HCT116 (cell line): ENCODE data around the gene EHD1. TPM values are rescaled to one million over a fixed set of nuclear protein-coding genes. Genes with fewer than 3 reads are reported as not detected.

Experiments used
- ATAC-seq: fragments of 200-7000 bp; cut with Tn5 transposase; 2 replicates; pipeline ENCODE4 v1.9.1; 2020; ENCODE audit warnings: mild to moderate bottlenecking, moderate library complexity
- BruUV-seq: library from RNA; stranded (reverse); fragments of 400-500 nt; replicated peaks from 2 replicates; lab custom pipeline; 2021; lab: Mats Ljungman, UMichigan
- CTCF ChIA-PET: fragments of 300-600 bp; sonication (Branson Sonifier 250); formaldehyde crosslinking; loops from one replicate; lab custom pipeline; 2021; ENCODE audit warnings: antibody characterized with exemption; lab: Charles Lee
- POLR2A ChIA-PET: fragments of 300-600, 350-600 bp; sonication (Branson Sonifier 250); formaldehyde crosslinking; loops from one replicate; lab custom pipeline; 2021; ENCODE audit warnings: antibody characterized with exemption; lab: Charles Lee
- RAD21 ChIA-PET, 2 experiments: fragments of 300-600 bp; sonication (Branson Sonifier 250); formaldehyde crosslinking; loops; one replicate each; lab custom pipeline; 2023; ENCODE audit warnings: low total read pairs in 2 of 2; ENCODE audit not compliant: uncharacterized antibody in 2 of 2, unreplicated experiment in 2 of 2, low non-redundant PET in 1 of 2; lab: Charles Lee
- DNase-seq: peaks from one replicate; pipeline ENCODE4 v3.0.0-alpha.2; 2010; ENCODE audit warnings: low read depth, low spot score
- H2AFZ ChIP-seq: fragments of 200-600 bp; shearing (Covaris generic), sonication (generic); 2 replicates; pipeline ENCODE4 v1.6.1; 2017; ENCODE audit warnings: low read depth, mixed run types, mixed read lengths, antibody characterized with exemption, low read length; ENCODE audit not compliant: poor library complexity, severe bottlenecking
- H3K27ac ChIP-seq: 2 replicates; pipeline ENCODE4 v1.5.1; 2012; ENCODE audit warnings: low read depth, low read length
- H3K27me3 ChIP-seq: fragments of 200-600 bp; sonication (generic); 2 replicates; pipeline ENCODE4 v1.6.1; 2016; ENCODE audit warnings: mixed run types, low read length, mixed read lengths; ENCODE audit not compliant: insufficient read depth
- H3K36me3 ChIP-seq, 2 experiments: fragments of 200-500 bp in 1 of 2; fragments of 200-600 bp in 1 of 2; sonication (Bioruptor generic) in 1 of 2; sonication (generic) in 1 of 2; 2 replicates each; pipeline versions ENCODE4 v1.5.1 to v1.6.1; 2014 to 2016; ENCODE audit warnings: low read length in 2 of 2, inconsistent platforms in 1 of 2, mixed read lengths in 1 of 2, mixed run types in 1 of 2; ENCODE audit not compliant: insufficient read depth in 2 of 2, control insufficient read depth in 1 of 2
- H3K4me1 ChIP-seq, 2 experiments: fragments of 200-600 bp in 1 of 2; sonication (generic) in 1 of 2; 2 replicates each; pipeline versions ENCODE4 v1.5.1 to v1.6.1; 2012 to 2017; ENCODE audit warnings: low read length in 2 of 2, inconsistent platforms in 1 of 2, mild to moderate bottlenecking in 1 of 2, mixed read lengths in 1 of 2, mixed run types in 1 of 2, moderate library complexity in 1 of 2; ENCODE audit not compliant: insufficient read depth in 2 of 2, control insufficient read depth in 1 of 2
- H3K4me2 ChIP-seq: fragments of 200-600 bp; sonication (generic); 2 replicates; pipeline ENCODE4 v1.6.1; 2017; ENCODE audit warnings: mixed run types, low read length, mixed read lengths
- H3K4me3 ChIP-seq, 2 experiments: fragments of 200-600 bp in 1 of 2; sonication (generic) in 1 of 2; replicated peaks in 1 of 2; 2 replicates each; pipeline ENCODE4 v1.5.1; 2011 to 2016; ENCODE audit warnings: low read length in 2 of 2, control low read depth in 1 of 2, low read depth in 1 of 2, mild to moderate bottlenecking in 1 of 2, mixed read lengths in 1 of 2, mixed run types in 1 of 2
- H3K79me2 ChIP-seq: fragments of 200-600 bp; sonication (generic); 2 replicates; pipeline ENCODE4 v1.6.1; 2017; ENCODE audit warnings: mild to moderate bottlenecking, mixed run types, low read length, moderate library complexity, mixed read lengths; ENCODE audit not compliant: insufficient read depth
- H3K9ac ChIP-seq: fragments of 200-600 bp; sonication (generic); 2 replicates; pipeline ENCODE4 v1.6.1; 2016; ENCODE audit warnings: low read length, mixed read lengths
- H3K9me2 ChIP-seq: fragments of 200-600 bp; sonication (generic), shearing (Covaris generic); 2 replicates; pipeline ENCODE4 v1.6.1; 2017; ENCODE audit warnings: mixed run types, mild to moderate bottlenecking, moderate library complexity; ENCODE audit not compliant: insufficient read depth
- H3K9me3 ChIP-seq, 2 experiments: fragments of 200-500 bp in 1 of 2; fragments of 200-600 bp in 1 of 2; sonication (Bioruptor generic) in 1 of 2; sonication (generic) in 1 of 2; 2 replicates each; pipeline ENCODE4 v1.6.1; 2014 to 2017; ENCODE audit warnings: low read length in 2 of 2, mixed read lengths in 2 of 2, inconsistent platforms in 1 of 2, low read depth in 1 of 2, mild to moderate bottlenecking in 1 of 2, mixed run types in 1 of 2, moderate library complexity in 1 of 2; ENCODE audit not compliant: control insufficient read depth in 1 of 2, insufficient read depth in 1 of 2
- H4K20me1 ChIP-seq: fragments of 200-600 bp; sonication (generic), shearing (Covaris generic); 2 replicates; pipeline ENCODE4 v1.6.1; 2017; ENCODE audit warnings: mixed run types, mild to moderate bottlenecking, moderate library complexity; ENCODE audit not compliant: insufficient read depth
- CBX3 ChIP-seq: IDR thresholded peaks from 2 replicates; pipeline ENCODE4 v1.6.1; 2012; ENCODE audit warnings: low read depth
- CEBPB ChIP-seq: IDR thresholded peaks from 2 replicates; pipeline ENCODE4 v1.6.1; 2012; ENCODE audit warnings: low read depth
- EGR1 ChIP-seq: IDR thresholded peaks from 2 replicates; pipeline ENCODE4 v1.6.1; 2012; ENCODE audit warnings: low read depth
- ELF1 ChIP-seq: IDR thresholded peaks from 2 replicates; pipeline ENCODE4 v1.6.1; 2012; ENCODE audit warnings: low read depth, borderline replicate concordance
- EZH2 ChIP-seq: fragments of 200-600 bp; sonication (generic); IDR thresholded peaks from 2 replicates; pipeline ENCODE4 v1.6.1; 2017; ENCODE audit warnings: antibody characterized with exemption, mixed run types
- EZH2phosphoT487 ChIP-seq: fragments of 200-600 bp; IDR thresholded peaks from 2 replicates; pipeline ENCODE4 v1.6.1; 2018; ENCODE audit warnings: antibody characterized with exemption, borderline replicate concordance
- FOSL1 ChIP-seq: IDR thresholded peaks from 2 replicates; pipeline ENCODE4 v1.6.1; 2012; ENCODE audit warnings: low read depth
- POLR2A ChIP-seq: IDR thresholded peaks from 2 replicates; pipeline ENCODE4 v1.7.0; 2011; ENCODE audit warnings: borderline replicate concordance; ENCODE audit not compliant: insufficient read depth, insufficient read length; ENCODE audit errors: extremely low read depth
- POLR2AphosphoS5 ChIP-seq: IDR thresholded peaks from 2 replicates; pipeline ENCODE4 v1.6.1; 2011; ENCODE audit warnings: mild to moderate bottlenecking, low read depth, low read length, moderate library complexity
- RAD21 ChIP-seq: IDR thresholded peaks from 2 replicates; pipeline ENCODE4 v1.6.1; 2012; ENCODE audit warnings: low read depth, mild to moderate bottlenecking
- SP1 ChIP-seq: IDR thresholded peaks from 2 replicates; pipeline ENCODE4 v1.6.1; 2012; ENCODE audit warnings: low read depth
- SRF ChIP-seq: IDR thresholded peaks from 2 replicates; pipeline ENCODE4 v1.6.1; 2012; ENCODE audit warnings: low read depth
- TCF7L2 ChIP-seq: IDR thresholded peaks from 2 replicates; pipeline ENCODE4 v1.7.0; 2011; ENCODE audit warnings: borderline replicate concordance, inconsistent platforms; ENCODE audit not compliant: insufficient read depth, insufficient read length; ENCODE audit errors: extremely low read depth
- ZBTB33 ChIP-seq: IDR thresholded peaks from 2 replicates; pipeline ENCODE4 v1.6.1; 2011; ENCODE audit warnings: mild to moderate bottlenecking, low read length, moderate library complexity; ENCODE audit not compliant: insufficient replicate concordance; ENCODE audit errors: extremely low read depth
- ZFX ChIP-seq: fragments of 450-650 bp; IDR thresholded peaks from 2 replicates; pipeline ENCODE4 v1.6.1; 2017
- ZNF274 ChIP-seq: fragments of 200-500 bp; sonication (Bioruptor generic); IDR thresholded peaks from 2 replicates; pipeline ENCODE4 v1.6.1; 2014; ENCODE audit warnings: mild to moderate bottlenecking, low read depth, low read length, inconsistent platforms
- intact Hi-C: fragments of 100-400 bp; cut with micrococcal nuclease; formaldehyde crosslinking; loops from 2 replicates; pipeline ENCODE4 v1.10.0; 2022
- total RNA-seq: library from RNA; stranded (reverse); gene quantifications from one replicate; pipeline ENCODE4 v1.2.1, GENCODE V29; 2021; ENCODE audit not compliant: unreplicated experiment
- TF ChIP-seq, protein P1 (sequence below): IDR thresholded peaks from 2 replicates; pipeline ENCODE4 v1.6.1; 2012; ENCODE audit warnings: low read depth
- TF ChIP-seq, protein P2 (sequence below): IDR thresholded peaks from 2 replicates; pipeline ENCODE4 v1.6.1; 2012
- TF ChIP-seq, protein P3 (sequence below): IDR thresholded peaks from 2 replicates; pipeline ENCODE4 v1.6.1; 2012
- TF ChIP-seq, protein P4 (sequence below), 3 experiments: fragments of 200-600 bp in 1 of 3; sonication (generic) in 1 of 3; IDR thresholded peaks in 2 of 3; conservative IDR thresholded peaks in 1 of 3; 2 replicates each; pipeline ENCODE4 v1.5.1; 2012 to 2017; ENCODE audit warnings: low read depth in 2 of 3, low read length in 2 of 3, antibody characterized with exemption in 1 of 3, borderline replicate concordance in 1 of 3, control low read depth in 1 of 3, mild to moderate bottlenecking in 1 of 3, mixed read lengths in 1 of 3, mixed run types in 1 of 3, moderate library complexity in 1 of 3; ENCODE audit not compliant: insufficient read depth in 1 of 3

EHD1 gene
- total RNA-seq, 1 experiment from 2014 or later, result 48.1 TPM

GRCh38 chr11:64905516-64906313, 27.3 kb upstream of the EHD1 start:
- DNase-seq (no peak), ATAC-seq (no peak)
- RAD21 ChIA-PET, result no interaction called here
- POLR2A ChIA-PET, result no interaction called here
- Histone ChIP-seq H3K9ac (no peak overlapping the region), H2AFZ (no peak overlapping the region), H3K4me2 (no peak overlapping the region), H3K9me3 (no peaks in the 10 kb centered on the region), H3K4me1 (peaks cover 0 to 1% of the 10 kb centered on the region in 2 experiments; a peak in 2 of 4 replicates), H3K79me2 (no peaks in the 10 kb centered on the region), H3K4me3 (no peak overlapping the region), H3K27me3 (no peaks in the 10 kb centered on the region), H3K27ac (no peak overlapping the region), H4K20me1 (no peaks in the 10 kb centered on the region), H3K9me2 (no peaks in the 10 kb centered on the region), H3K36me3 (peaks cover 0 to 6% of the 10 kb centered on the region in 2 experiments; a peak in 1 of 4 replicates)
- no peak for TF ChIP-seq EZH2
- TF ChIP-seq POLR2AphosphoS5, result no peak
- TF ChIP-seq TCF7L2, result no peak
- TF ChIP-seq, protein P1, sequence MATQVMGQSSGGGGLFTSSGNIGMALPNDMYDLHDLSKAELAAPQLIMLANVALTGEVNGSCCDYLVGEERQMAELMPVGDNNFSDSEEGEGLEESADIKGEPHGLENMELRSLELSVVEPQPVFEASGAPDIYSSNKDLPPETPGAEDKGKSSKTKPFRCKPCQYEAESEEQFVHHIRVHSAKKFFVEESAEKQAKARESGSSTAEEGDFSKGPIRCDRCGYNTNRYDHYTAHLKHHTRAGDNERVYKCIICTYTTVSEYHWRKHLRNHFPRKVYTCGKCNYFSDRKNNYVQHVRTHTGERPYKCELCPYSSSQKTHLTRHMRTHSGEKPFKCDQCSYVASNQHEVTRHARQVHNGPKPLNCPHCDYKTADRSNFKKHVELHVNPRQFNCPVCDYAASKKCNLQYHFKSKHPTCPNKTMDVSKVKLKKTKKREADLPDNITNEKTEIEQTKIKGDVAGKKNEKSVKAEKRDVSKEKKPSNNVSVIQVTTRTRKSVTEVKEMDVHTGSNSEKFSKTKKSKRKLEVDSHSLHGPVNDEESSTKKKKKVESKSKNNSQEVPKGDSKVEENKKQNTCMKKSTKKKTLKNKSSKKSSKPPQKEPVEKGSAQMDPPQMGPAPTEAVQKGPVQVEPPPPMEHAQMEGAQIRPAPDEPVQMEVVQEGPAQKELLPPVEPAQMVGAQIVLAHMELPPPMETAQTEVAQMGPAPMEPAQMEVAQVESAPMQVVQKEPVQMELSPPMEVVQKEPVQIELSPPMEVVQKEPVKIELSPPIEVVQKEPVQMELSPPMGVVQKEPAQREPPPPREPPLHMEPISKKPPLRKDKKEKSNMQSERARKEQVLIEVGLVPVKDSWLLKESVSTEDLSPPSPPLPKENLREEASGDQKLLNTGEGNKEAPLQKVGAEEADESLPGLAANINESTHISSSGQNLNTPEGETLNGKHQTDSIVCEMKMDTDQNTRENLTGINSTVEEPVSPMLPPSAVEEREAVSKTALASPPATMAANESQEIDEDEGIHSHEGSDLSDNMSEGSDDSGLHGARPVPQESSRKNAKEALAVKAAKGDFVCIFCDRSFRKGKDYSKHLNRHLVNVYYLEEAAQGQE, result no peak
- no peak for TF ChIP-seq RAD21
- no peak for TF ChIP-seq FOSL1
- no peak for TF ChIP-seq CBX3
- TF ChIP-seq, protein P2, sequence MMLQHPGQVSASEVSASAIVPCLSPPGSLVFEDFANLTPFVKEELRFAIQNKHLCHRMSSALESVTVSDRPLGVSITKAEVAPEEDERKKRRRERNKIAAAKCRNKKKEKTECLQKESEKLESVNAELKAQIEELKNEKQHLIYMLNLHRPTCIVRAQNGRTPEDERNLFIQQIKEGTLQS, result no peak
- TF ChIP-seq EZH2phosphoT487, result no peak
- TF ChIP-seq SRF, result no peak
- TF ChIP-seq, protein P3, sequence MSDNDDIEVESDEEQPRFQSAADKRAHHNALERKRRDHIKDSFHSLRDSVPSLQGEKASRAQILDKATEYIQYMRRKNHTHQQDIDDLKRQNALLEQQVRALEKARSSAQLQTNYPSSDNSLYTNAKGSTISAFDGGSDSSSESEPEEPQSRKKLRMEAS, result no peak
- no peak for TF ChIP-seq ELF1
- no peak for TF ChIP-seq EGR1
- no peak for TF ChIP-seq SP1
- TF ChIP-seq ZNF274, result no peak
- TF ChIP-seq ZFX, result no peak
- no peak for TF ChIP-seq CEBPB
- no peak for TF ChIP-seq ZBTB33
- TF ChIP-seq, protein P4, sequence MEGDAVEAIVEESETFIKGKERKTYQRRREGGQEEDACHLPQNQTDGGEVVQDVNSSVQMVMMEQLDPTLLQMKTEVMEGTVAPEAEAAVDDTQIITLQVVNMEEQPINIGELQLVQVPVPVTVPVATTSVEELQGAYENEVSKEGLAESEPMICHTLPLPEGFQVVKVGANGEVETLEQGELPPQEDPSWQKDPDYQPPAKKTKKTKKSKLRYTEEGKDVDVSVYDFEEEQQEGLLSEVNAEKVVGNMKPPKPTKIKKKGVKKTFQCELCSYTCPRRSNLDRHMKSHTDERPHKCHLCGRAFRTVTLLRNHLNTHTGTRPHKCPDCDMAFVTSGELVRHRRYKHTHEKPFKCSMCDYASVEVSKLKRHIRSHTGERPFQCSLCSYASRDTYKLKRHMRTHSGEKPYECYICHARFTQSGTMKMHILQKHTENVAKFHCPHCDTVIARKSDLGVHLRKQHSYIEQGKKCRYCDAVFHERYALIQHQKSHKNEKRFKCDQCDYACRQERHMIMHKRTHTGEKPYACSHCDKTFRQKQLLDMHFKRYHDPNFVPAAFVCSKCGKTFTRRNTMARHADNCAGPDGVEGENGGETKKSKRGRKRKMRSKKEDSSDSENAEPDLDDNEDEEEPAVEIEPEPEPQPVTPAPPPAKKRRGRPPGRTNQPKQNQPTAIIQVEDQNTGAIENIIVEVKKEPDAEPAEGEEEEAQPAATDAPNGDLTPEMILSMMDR (IDR thresholded peaks at IDR 0.05 in 2 of 3, conservative IDR thresholded peaks at IDR 0.05 in 1 of 3; ENCODE audit: borderline replicate concordance in 1 of 3, insufficient read depth in 1 of 3, low read depth in 2 of 3, low read length in 2 of 3), result no peak
- no peak for TF ChIP-seq POLR2A
- CTCF ChIA-PET, result no interaction called here
- no TSS peak for BruUV-seq
- intact Hi-C loops, result no loop called here
